ENCODE measurements around the gene KRT80. TPM values are rescaled to one million over a fixed set of nuclear protein-coding genes. Genes with fewer than 3 reads are reported as not detected.
A peak's percentile ranks its signal among the peaks of the same experiment; 100 is the strongest.

Gene KRT80
- total and polyA plus RNA-seq, 8 donors = 4.8 to 18.3 (median 8.6) TPM

GRCh38 chr12:52220477-52220876 is 28.7 kb upstream of the KRT80 start:
- Histone ChIP-seq H3K4me1 (peaks cover 43 to 70% (median 46%) of the 10 kb centered on the region in 3 donors), H3K9me3 (no peaks in the 10 kb centered on the region), H3K27me3 (no peaks in the 10 kb centered on the region), H3K36me3 (no peaks in the 10 kb centered on the region), H3K27ac (no peak overlapping the region), H3K4me3 (no peak overlapping the region)
- ATAC-seq = no peak
- 68 to 81% methylated on average over 3 of the region's 3 CpGs for WGBS, 2 donors
- TF ChIP-seq CTCF (IDR thresholded peaks at IDR 0.05) = no peak
- intact Hi-C loops (cut with DNase I) = no loop called here
- DNase-seq = peak in 1 of 6 donors; percentile 24
- FAIRE-seq = no peak

GRCh38 chr12:52218001-52218400 is 26.2 kb upstream of the KRT80 start:
- Histone ChIP-seq H3K4me1 (peaks cover 39 to 72% (median 41%) of the 10 kb centered on the region in 3 donors), H3K36me3 (no peaks in the 10 kb centered on the region), H3K27ac (peak overlapping the region in 3 of 4 donors; percentile 33 to 82 (median 51)), H3K9me3 (no peaks in the 10 kb centered on the region), H3K27me3 (no peaks in the 10 kb centered on the region), H3K4me3 (no peak overlapping the region)
- FAIRE-seq (no peak), DNase-seq (no peak), ATAC-seq (no peak)
- no peak for TF ChIP-seq CTCF (IDR thresholded peaks at IDR 0.05)
- intact Hi-C loops (cut with DNase I) = loop anchor here in 1 of 3 donors (10.0 kb wide), 1 partner anchor 57 kb away; the partner anchor contains the start of gene KRT86
- WGBS, 2 donors = 69 to 73% methylated on average over 4 of the region's 4 CpGs

GRCh38 chr12:52217223-52217622 is 25.4 kb upstream of the KRT80 start:
- Histone ChIP-seq H3K36me3 (no peaks in the 10 kb centered on the region), H3K9me3 (no peaks in the 10 kb centered on the region), H3K27me3 (no peaks in the 10 kb centered on the region), H3K27ac (peak overlapping the region in 3 of 4 donors; percentile 33 to 82 (median 51)), H3K4me3 (no peak overlapping the region), H3K4me1 (peaks cover 32 to 64% (median 35%) of the 10 kb centered on the region in 3 donors)
- FAIRE-seq (no peak), ATAC-seq (peak; percentile 40 to 64 (median 58)), DNase-seq (peak; percentile 81 to 95 (median 90))
- intact Hi-C loops (cut with DNase I) = loop anchor here in 1 of 3 donors (10.0 kb wide), 1 partner anchor 58 kb away; the partner anchor contains the start of gene KRT86
- TF ChIP-seq CTCF (IDR thresholded peaks at IDR 0.05) = no peak
- 3 to 7% methylated on average over 5 of the region's 5 CpGs for WGBS, 2 donors

- Histone ChIP-seq H3K36me3 (no peaks in the 10 kb centered on the region), H3K27ac (peak overlapping the region in 3 of 4 donors; percentile 33 to 82 (median 51)), H3K27me3 (no peaks in the 10 kb centered on the region), H3K9me3 (no peaks in the 10 kb centered on the region), H3K4me1 (peaks cover 28 to 60% (median 32%) of the 10 kb centered on the region in 3 donors), H3K4me3 (no peak overlapping the region)
- peak; percentile 29 to 40 (median 38) for ATAC-seq
- 0% methylated on average over 1 of the region's 1 CpG for WGBS, 2 donors
- DNase-seq = peak in 3 of 6 donors; percentile 68 to 84 (median 78)
- FAIRE-seq = no peak
- TF ChIP-seq CTCF (IDR thresholded peaks at IDR 0.05) = no peak
- intact Hi-C loops (cut with DNase I) = loop anchor here in 1 of 3 donors (10.0 kb wide), 1 partner anchor 58 kb away; the partner anchor contains the start of gene KRT86
Observed at GRCh38 chr12:52216807-52217206, 25.0 kb upstream of the KRT80 start.

GRCh38 chr12:52216100-52216499 is 24.3 kb upstream of the KRT80 start:
- no peak for TF ChIP-seq CTCF (IDR thresholded peaks at IDR 0.05)
- ATAC-seq (no peak), DNase-seq (no peak), FAIRE-seq (no peak)
- no peaks in the 10 kb centered on the region for H3K9me3 ChIP-seq
- intact Hi-C loops (cut with DNase I) = loop anchor here in 1 of 3 donors (10.0 kb wide), 1 partner anchor 59 kb away; the partner anchor contains the start of gene KRT86
- 74 to 81% methylated on average over 4 of the region's 4 CpGs for WGBS, 2 donors
- no peaks in the 10 kb centered on the region for H3K36me3 ChIP-seq
- H3K27me3 ChIP-seq = no peaks in the 10 kb centered on the region
- peak overlapping the region in 2 of 4 donors; percentile 48 to 50 for H3K27ac ChIP-seq
- H3K4me3 ChIP-seq = no peak overlapping the region
- peaks cover 21 to 53% (median 25%) of the 10 kb centered on the region in 3 donors for H3K4me1 ChIP-seq

Measured in pancreas (tissue), 10 donors.